NCI-H1092 (cell line): Measurements from ENCODE around the gene MCFD2.
A peak's percentile ranks its signal among the peaks of the same experiment; 100 is the strongest.
"Not testable (repeated sequence)": the region's sequence is repeated elsewhere in the genome, so short reads cannot be mapped to it uniquely, and the experiment has no call there.

Source experiments
- DNase-seq: peaks from one replicate; lab custom pipeline; 2025; lab: John Stamatoyannopoulos, UW

Gene MCFD2

DNA sequence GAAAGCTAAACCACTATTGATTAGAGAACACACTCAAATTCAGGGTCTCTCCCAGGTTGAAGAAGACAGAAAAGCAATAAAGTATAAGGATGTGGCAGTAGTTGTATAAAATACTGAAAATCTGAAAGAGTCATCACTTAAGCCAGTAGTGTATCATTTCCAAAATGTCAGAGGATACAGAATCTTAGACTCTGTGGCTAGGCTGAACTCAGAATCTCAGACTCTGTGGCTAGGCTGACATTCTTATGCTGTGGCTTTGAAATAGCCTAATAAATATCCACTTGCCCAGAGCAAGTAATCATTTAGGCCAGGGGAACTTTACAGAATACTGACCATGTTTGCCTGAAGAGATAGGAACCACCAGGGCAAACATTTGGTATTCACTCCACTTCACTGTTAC, 13.1 kb downstream of the MCFD2 start:
- DNase-seq: no peak

DNA sequence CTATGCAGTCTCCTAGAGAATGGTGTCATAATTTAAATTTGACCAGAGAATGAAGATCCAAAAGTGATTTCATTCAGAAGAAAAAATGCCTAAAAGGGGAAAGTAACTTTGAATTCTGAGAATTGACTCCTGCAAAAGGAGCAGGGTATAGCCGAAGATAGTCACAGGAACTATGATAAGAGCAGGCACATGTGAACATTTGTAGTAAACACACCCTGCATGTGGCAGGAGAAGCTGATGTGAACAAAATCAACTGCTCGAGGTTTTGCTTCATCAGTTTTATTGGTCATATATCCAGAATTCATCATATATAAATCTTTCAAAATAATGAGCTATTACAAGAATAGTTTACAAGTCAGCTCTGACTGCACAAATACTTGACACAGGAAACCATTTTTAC, 14.0 kb downstream of the MCFD2 start:
- DNase-seq: no peak

DNA sequence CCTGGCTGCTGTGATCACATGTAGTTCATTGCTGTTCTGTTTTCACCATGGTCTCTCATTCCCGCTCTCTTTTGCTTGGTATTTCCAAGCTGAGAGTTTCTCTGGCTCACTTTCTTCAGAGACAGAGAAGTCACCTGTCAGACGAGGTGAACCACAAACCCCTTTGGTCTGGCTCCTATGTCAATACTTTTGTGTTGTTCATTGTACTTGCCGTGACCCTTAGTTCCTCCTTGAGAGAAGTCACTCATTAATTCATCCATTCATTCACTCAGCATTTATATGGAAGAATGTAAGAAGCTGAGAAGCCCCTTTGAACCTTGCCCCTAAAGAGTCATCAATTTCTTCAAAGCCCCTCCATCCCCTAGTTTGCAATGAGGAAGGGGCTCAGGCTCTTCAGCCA, 15.2 kb downstream of the MCFD2 start:
- DNase-seq: no peak

DNA sequence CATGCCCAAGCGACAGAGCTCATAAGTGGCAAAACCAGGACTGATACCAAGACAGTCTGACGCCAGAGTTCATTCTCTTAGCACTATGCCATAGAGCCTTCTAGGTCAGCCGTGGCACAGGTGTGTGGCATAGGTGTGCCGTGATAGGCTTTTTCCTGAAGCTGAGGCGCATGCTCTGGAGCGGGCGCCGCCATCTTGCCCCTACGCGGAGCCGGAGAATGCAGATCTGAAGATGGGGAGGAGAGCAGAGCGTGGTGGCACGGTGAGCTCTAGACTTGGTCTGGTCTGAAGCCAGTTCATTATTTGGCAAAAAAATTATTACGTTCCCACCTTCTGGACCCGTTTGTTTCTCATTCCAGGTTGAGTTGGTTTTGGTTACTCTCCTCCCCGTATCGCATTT, 16.6 kb downstream of the MCFD2 start:
- no peak for DNase-seq

DNA sequence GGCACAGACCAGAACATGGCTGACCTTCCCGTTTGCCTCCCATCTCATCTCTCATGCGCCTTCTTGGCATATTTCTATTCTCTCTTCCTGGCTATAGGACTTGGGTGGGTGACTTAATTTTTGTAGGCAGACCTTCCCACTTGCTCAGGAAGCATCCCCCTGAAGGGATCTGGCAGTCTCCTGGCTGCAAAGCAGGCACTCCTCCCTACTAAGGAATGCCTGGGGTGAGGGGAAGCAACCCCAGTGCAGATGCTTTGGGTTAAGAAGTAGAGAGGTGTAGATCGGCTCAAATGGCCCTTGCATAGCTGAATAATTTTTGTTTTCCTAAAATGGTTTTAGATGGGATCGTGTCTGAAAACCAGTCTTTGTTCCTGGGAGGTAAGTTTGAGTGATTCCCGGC, 17.6 kb downstream of the MCFD2 start:
- DNase-seq: no peak

DNA sequence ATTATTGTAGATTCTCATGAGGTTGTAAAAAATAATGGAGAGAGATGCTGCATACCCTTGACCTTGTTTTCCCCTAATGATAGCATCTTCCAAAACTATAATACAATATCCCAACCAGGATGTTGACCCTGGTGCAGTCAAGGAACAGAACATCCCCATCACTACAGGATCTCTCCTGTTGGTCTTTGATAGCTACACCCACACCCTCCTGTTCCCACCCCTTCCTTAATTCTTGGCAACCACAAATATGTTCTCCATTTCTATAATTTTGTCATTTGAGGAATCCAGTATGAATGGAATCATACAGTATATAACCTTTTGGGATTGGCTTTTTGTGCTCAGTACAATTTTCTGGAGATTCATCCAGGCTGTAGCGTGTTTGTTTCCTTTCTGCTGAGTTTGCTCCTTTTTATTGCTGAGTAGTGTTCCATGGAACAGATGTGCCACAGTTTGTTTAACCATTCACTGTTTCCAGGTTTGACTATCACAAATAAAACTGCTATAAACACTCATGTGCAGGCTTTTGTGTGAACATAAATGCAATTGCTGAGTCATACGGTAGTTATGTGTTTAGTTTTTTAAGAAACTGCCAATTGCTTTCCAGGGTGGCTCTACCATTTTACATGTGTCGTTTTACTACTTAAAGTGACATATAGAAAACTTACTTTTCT, 22.2 kb downstream of the MCFD2 start:
- DNase-seq: no peak

DNA sequence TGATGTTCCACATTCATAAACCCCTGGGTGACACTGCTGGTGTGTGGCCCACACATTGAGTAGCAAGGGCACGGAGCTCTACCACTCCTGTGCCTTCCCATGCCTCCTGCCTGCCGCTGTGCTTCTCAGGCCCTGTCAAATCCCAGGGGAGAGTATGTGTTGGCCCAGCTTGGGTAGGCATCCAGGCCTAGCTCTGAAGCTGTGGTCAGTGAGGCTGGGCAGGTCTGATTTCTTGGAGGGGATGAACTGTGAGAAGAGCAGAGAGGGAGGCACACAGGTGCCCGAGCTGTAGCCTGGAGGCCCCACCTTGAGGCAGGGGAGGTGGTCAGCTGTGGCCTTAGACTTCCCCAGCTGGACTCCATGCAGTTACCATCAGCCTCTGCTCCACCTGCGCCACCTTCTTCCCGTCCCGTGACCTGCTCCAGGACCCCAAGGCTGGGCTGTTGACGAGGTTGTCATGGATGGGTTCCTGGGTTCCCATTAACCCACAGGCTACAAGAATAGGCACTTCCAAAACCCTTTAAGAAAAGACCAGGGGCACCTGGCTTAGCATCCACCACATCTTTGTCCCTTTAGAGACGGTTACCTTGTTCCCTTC, 23.6 kb downstream of the MCFD2 start:
- DNase-seq: no peak

DNA sequence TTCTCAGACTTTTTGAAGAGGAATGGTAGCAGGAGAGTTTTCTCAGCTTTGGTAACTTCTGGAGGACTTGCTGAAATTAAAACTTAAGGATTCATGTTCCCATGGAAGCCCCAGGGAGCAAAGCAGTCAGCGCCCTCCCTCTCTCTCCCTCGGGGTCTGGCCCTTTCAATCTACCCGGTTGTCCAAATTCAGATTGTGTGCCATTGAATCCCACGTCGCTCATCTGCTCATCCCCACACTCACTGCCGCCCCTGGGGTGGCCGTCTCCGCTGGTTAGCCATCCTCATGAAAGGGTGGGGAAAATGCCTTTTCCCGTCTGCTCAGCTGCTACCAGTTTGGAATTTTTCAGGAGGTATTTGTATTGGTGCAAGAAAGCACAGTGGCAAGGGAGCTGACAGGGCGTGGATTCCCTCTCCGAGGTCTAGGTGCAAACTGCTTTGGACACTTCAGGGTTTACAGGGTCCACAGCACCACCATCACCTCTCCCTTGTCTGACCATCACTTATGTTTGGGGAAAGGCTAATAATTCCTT, 27.1 kb downstream of the MCFD2 start:
- DNase-seq: no peak

DNA sequence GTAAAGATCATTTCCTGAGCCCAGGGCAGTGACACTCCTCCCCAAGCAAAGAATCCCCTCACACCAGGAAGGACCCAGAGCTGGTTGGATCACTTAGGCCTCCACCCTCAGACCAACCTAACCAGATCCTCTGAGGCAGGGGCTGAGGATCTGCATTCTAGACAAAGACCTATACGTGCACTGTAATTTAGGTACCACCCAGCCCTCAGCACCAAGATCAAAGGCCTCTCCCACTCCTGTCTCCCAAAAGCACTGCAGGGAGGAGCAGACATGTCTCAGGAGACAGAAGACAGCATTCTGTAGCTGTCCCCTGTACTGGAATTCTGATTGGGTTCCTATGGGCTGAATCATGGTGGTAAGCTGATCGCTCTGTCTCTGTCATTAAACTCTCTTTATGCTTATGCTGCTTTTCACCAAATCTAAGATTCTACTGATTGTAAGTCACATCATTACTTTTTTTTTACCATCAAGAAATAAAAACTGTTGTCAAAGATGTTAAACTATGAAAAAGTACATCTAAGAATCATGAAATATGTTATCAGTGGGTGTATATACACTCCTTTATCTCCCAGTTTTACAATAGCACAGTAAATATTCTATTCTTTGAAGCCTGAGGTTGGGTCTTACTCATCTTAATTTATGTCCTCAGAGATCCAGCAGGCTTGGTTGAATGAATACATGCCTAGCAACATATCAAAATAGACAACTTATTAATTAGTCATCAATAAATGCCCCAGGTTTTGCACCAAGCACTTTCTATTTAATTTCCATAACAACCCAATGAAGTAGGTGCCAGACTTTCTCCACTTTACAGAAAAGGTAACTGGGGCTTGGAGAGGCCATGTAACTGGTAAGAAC, 28.3 kb downstream of the MCFD2 start:
- DNase-seq: no peak

DNA sequence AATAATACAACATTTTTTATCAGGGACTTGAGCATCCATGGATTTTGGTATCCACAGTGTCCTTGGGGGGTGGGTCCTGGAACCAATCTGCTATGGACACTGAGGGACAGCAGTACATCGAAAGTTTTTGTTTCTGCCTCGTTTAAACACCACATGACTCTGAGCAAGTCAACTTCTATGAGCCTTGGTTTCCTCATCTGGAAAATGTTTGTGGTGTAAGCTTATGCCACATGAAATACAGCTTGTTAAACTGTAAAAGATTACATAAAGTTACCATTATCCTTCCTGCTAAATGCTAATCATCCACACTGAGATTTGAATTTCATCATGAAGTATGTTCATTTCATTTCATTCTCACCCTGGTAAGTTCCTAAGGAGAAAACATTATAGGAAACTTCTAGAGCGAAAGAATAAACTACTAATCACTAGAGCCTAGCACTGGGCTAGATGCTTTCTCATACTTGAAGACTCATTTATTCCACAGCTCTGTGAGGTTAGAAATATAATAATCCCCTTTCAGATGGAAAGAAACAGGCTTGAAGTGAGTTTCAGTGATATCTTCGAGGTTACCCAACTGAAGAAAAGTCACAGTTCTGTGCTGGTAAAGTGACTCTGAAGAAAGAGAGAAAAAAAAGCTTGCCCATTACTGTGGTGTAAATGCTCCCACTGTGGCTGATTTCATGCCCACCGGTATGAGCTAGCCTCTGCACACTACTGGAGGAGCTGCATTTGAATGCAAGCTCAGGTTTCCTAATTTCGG, 29.2 kb downstream of the MCFD2 start:
- no peak for DNase-seq

DNA sequence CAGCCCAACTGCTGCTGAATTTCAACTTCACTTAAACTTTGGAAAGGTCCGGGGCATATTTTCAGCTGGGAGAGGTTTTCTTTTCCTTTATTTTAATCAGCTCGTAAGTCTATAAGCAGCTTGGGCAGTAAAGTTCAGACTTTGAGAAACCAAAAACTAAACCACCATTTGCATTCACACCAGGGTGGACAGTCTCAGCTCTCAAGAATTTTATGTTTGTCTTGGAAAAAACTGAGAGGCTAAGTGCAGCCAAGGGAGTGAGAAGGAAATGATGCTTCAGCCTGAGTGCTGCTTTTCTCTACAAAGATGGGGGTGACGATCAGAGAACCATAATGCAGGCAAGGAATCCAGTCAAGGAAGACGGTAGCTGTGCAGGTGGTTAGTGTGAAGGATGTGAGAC, 30.2 kb downstream of the MCFD2 start:
- DNase-seq: no peak

DNA sequence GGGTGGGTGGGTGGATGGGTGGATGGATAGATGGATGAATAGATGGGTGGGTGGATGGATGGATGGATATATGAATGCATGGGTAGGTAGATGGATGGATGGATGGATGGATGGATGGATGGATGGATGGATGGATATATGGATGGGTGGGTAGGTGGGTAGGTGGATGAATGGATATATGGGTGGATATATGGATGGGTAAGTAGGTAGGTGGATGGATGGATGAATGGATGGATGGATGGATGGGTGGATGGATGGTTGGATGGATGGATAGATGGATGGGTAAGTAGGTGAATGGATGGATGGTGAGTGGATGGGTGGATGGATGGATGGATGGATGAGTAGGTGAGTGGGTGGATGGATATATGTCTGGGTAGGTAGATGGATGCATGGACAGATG, 36.1 kb downstream of the MCFD2 start:
- DNase-seq: no peak

DNA sequence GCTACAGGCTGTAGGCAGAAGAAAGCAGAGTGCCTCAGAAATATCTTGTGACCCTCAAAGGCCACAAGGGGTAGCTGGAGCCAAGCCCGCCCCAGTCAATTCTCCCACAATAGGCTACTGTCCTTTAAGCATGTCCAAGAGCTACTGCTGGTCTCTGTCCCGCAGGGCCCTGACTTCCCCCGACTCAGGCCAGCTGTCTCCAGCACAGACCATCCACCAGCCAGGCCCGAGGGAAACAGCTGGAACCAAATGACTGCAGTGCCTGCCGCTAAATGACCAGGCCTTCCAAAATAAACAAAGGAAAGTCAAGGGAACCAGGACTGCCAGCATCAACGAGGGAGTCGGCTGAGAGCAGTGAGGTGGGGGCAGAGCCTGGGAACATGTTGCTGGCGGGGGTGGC, 36.7 kb downstream of the MCFD2 start:
- DNase-seq: no peak

DNA sequence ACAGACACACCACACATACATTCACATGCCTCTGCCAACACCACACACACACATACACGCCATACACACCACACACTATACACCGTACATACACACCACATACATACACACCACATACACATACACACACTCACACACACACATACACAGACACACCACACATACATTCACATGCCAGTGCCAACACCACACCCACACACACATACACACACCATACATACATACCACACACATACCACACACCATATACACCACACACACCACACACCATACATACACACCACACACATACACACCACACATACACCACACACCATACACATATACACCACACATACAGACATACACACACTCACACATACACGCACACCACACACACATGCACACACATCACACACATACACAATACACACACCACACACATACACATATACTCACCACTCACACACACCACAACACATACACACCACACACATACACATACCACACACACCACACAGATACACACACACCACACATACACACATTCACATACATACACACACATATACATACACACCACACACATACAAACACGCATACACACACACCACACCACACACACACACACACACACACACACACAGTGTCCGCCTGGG, 37.2 kb downstream of the MCFD2 start:
- no peak for DNase-seq

DNA sequence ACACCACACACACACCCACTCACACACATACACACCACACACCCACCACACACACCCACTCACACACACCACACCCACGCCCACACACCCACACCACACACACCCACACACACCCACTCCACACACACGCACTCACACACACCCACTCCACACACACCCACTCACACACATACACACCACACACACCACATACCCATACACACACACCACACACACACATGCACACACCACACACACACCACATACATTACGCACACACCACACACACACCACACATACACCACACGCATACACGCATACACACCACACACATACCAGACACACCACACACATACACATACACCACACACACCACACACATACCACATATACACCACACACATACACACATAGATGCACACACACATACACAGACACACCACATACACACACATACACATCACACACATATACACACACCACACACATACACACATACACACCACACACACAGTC, 37.9 kb downstream of the MCFD2 start:
- no peak for DNase-seq

DNA sequence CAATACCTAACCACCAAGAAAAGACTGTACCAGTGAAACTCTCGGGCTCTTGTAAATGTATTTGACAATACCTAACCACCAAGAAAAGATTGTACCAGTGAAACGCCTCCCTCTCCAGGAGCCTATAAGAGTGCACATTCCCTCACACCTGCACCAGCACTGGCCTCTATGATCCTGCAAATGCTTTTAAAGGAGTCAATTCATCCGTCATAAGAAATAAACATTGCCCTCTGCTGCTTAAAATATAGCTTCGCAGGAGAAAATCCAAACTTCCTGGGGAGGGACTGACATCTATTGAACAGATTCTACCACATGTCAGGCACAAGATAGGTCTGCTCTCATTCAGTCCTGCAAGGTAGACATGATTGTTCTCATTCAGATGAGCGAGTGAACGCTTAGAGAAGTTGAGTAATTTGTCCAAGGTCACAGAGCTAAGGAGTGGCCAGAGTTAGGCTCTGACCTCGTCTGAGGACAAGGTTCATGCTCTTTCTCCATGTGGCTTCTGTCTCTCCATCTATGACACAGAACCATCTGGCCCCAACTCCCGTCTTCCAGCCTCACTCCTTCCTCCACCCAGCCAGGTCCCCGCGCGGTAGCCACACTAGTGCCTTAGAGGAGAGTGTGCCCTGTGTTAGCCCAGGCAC, 38.7 kb downstream of the MCFD2 start:
- peak; percentile 34 for DNase-seq

DNA sequence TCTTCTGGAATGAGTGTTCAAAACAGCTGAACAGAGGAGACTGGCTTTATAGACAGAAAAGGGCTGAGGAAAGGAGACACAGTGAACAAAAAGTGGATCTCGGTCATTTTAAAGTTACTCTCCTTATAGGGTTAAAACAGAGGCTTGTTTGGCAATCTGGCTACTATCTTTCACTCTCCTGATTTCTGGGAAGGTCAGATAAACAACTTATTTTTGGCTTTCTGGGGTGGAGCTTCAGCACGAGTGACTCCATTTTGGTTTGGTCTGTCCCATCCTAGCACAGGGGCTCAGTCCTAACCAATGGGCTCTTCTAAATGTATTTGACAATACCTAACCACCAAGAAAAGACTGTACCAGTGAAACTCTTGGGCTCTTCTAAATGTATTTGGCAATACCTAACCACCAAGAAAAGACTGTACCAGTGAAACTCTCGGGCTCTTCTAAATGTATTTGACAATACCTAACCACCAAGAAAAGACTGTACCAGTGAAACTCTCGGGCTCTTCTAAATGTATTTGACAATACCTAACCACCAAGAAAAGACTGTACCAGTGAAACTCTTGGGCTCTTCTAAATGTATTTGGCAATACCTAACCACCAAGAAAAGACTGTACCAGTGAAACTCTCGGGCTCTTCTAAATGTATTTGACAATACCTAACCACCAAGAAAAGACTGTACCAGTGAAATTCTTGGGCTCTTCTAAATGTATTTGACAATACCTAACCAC, 39.5 kb downstream of the MCFD2 start:
- DNase-seq: not testable (repeated sequence)

DNA sequence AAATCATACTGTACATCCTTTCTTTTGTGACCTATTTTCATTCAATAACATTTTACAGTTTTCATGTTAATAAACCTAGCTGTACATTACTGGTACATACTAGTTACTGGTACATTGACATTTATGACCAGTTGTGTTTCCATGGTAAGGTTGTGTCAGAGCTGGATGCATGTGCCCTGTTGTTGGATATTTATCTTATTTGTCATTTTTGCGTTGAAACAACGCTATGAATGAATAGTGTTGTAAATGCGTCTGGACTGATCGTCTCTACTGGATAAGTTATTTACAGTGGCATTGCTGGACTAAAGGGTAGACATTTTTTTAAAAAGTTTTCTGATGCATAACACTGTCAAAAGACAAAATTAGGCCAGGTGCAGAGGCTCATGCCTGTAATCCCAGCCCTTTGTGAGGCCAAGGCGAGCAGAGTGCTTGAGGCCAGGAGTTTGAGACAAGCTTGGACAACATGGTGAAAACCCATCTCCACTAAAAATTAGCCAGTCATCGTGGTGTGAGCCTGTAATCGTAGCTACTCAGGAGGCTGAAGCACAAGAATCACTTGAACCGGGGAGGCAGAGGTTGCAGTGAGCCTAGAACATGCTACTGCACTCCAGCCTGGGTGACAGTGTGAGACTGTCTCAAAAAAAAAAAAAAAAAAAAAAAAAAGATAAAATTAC, 40.2 kb downstream of the MCFD2 start:
- DNase-seq: no peak

DNA sequence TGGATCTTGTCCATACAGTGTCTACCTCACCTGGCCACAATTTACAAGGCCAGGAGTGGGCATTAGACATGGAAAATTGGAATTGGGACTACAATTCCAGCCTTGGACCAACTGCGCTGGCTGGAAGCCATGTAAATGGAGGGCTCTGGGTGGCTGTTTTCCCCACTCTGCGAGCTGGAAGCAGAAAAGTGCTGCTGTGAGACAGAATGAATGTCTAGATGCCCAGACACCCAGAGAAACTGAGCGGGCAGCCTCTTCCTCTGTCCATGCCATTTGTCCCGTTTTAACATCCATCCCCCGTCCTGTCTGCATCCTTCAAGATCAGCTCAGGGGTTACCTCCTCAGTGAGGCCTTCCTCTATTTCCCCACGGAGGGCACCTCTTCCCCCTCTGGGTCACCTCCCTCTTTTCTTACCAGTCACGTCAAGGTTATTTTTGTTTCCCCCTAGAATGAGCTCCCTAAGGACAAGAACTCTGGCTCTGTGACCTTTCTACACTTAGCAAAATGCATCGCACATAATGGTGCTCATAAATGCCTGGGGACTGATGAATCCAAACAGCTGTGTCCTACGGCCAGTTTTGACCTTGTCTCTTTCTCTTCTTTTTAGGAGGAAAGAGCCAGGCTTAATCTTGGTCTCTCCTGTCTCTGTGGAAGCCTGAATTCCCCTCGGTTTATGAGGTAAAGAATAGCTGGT, 41.2 kb downstream of the MCFD2 start:
- DNase-seq: no peak
